Right lung (tissue), 5 donors: ENCODE results near the gene ACTA2. TPM values are rescaled to one million over a fixed set of nuclear protein-coding genes. Genes with fewer than 3 reads are reported as not detected.

Experiments
- DNase-seq, 2 donors: peaks; one replicate each; pipeline ENCODE4 v3.0.0-alpha.2; 2013
- polyA plus RNA-seq, 5 donors: library from polyadenylated mRNA; unstranded; fragments of 120-200 nt; gene quantifications; one replicate each; pipeline versions ENCODE4 v1.2.1 to v1.2.3, GENCODE V29; 2013; ENCODE audit warnings: inconsistent platforms in 1 of 5, low replicate concordance in 1 of 5; ENCODE audit not compliant: insufficient read length in 5 of 5, insufficient read depth in 1 of 5

Gene ACTA2
- polyA plus RNA-seq, 5 donors, result 392 to 763 (median 536) TPM

DNA sequence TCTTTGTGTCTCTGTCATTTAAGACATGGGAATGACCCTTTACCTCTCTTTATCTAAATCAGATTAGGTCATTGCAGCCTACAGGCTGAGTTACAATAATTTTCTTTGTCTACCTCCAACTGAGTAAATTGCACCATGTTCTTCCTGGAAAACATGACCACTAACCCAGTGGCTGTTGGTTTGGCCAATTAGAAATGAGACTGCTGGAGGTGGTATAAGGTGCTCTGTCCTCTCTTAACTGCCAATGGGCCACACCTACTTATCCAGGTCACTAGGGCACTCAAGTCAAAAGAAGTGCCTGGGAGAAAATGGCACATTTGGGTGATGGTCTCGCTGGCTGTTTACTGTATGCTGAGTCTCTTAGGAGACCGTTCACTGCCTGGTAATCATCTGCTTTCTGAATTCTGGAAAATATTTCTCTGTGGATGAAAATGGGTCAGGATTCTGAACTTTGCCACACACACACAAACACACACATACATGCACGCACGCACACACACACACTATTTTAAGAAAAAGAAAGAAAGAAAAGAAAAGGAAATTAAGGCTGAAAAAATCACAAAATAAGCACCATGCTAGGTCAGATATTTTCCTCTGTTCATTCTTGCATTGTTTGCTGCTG, 56.1 kb downstream of the ACTA2 start:
- DNase-seq, result no peak

DNA sequence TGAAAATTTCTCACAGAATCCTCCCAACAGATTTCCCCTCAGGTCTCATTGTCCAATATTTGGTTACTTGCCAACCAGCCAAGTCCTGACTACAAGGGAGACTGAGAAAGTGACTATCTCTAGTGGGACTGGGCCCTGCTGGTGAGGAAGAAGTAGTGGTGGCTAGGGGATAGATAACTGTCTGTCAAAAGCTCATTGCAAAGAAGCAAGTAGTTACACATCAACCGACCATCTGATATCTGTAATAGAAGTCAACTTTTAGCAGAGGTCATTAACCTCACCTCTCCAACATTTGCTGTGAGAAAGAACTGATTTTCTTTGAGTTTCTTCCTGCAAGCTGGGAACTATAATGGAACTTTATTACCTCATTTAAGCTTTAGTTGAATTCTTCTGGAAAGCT, 57.3 kb downstream of the ACTA2 start:
- no peak for DNase-seq

DNA sequence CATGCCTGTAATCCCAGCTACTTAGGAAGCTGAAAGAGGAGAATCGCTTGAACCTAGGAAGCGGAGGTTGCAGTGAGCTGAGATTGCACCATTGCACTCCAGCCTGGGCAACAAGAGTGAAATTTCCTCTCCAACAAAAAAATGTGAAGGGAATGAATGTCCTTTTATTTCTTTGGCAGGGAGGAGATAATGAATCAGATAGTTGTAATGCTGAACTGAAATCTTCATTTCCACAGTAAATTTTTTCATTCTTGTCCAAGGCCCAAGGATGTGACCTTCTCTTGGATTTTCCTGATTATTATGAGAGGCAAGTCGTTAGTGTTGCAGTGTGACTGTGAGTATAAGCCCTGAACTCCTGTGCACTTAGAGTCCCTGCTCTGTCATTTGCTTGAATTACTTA, 59.0 kb downstream of the ACTA2 start:
- no peak for DNase-seq

DNA sequence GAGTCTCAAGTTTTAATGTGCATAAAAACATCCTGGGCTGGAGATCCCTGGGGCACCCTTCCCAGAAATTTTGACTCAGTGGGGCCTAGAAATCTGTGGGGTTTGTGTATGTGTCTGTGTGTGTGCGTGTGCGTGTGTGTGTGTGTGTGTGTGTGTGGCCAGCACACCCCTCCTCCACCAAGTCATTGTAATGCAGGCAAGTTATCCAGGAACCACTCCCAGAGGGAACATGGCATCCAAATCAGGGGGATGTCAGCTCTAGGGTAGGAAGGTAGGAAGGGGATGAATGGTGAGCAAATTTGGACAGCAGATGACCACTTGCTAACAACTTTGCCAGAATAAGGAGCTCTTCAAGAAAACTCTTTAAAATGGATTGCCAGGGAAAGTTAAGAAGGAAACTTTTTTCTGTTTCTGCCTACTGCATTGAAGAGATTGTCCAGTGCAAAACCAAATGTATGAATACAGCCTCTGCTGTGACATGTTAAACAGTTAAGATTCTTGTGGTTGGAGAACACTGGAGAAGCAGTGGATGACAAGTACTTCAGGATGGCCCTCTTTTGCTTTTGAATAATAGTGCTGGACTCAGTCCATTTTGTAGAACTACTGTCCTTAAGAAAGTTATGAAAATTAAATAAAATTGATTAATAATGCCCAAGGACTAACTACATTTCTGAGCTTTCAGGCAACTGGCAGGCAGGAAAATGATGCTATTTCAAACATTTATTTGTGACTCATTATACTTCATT, 60.2 kb downstream of the ACTA2 start:
- DNase-seq, result no peak

DNA sequence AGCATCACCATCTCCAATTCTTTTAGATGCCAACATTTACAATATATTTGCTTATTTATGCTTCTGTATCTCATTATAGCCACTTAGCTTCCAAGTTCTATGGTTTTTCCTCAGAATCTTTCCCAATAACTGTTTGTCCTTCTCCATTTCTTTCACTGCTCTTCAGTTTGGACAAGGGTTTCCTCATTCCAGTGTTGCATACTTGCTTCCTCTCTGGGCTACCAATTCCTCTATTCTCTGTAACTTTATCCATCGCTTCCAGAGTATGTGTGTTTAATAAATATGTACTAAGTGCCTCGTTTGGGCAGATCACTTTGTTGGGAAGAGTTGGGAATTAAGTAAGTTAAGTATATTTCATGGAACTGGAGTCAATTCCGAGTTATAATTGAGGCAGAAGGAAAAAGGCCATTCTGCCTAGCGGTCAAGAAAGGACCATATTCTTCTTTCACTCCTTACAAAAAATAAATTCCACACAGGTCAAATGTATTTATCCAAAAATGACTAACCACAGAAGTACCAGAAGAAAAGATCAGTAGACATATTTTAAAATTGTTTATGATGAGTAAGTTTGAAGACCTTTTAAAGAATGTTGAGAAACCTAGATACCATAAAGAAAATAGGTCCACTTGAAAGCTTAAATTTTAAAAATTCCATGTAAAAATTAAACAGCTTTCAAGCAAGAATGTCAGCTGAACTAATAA, 61.7 kb downstream of the ACTA2 start:
- no peak for DNase-seq

DNA sequence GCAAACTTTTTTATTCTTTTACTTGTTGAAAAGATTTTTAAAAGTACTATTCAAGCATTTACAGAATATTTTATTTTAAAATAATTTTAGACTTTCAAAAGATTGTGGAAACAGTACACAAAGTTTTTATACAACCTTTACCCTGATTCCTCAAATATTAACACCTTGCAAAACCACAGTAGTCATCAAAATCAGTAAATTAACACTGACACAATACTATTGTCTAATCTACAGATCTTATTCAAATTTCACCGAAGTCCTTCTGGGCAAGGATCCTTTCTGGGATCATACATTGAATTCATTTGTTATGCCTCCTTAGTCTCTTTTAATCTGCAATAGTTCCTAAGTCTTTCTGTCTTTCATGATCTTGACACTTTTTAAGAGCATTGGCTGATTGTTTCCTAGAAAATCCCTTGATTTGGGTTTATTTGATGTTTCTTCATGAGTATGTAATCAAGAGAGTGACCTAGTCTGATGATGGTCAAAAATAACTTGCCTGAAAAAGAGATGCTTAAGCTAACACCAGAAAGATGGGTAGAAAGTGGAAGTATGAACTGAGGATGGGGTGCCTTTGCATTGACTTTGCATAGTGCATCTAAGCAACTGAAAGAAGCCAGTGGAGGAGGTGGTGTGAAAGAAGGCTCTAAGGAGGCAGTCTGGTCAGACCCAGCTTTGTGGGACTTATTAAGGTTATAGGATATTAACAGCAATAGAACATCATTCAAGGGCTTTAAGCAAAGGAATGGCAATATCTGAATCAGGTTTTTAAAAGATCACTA, 62.8 kb downstream of the ACTA2 start:
- no peak for DNase-seq

DNA sequence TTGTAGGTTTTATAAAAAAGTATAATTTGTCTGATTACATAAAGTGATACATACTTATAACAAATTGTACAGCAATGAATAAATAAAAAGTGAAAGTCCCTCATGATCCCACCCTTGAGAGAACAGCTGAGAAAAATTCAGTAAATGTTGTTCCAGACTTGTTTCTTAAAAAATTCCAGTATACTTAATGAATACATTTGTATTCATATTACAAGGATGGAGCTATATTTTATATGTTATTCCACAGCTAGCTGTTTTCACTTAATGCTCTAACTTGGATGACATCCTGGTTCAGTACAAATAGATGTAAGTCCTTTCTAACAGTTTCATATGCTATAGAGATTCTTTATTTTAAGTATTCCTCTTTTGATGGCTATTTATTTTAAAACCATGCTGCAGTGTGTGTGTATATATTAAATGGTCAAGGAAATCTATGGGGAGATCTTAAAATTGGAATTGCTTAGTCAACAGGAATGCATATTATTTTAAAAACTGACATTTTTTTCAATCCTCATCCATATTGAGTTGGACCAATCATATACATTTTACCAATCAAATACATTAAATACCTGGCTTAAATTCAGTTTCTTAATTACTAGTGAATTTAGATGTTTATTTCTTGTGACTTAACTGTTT, 63.6 kb downstream of the ACTA2 start:
- no peak for DNase-seq

DNA sequence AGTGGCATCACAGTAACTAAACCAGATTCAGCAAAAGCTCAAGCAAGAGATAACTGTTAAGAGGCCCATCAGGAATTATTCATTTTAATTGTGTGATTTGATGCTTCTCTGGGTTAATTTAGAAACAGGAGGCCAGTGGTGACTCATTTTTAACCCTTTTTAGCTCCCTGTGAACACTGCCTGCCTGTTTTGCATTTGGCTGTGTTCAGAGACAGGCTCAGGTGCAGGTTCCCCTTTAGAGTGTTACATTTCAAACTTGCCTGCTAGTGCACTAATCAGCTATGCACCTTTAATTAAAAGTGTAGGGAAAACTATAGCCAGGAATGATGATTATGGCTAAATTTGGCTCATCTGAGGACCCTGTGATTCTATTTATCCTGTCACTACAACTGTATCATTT, 66.0 kb downstream of the ACTA2 start:
- DNase-seq, result no peak

Other genes starting within 250 kb of the ACTA2 start
- not detected for gene LIPK, start 246.5 kb downstream of the ACTA2 start, polyA plus RNA-seq
- gene LIPN, start 192.8 kb downstream of the ACTA2 start, polyA plus RNA-seq, result not detected
- under 1 TPM in 2 of 5 donors, not detected in 3; 0.09 to 0.12 TPM for gene LIPM, start 150.0 kb downstream of the ACTA2 start, polyA plus RNA-seq
- 1 to 10 TPM in 1 of 5 donors, under 1 TPM in 4; 0.22 to 1.0 (median 0.70) TPM for gene ANKRD22, start 100.9 kb downstream of the ACTA2 start, polyA plus RNA-seq
- 10 to 100 TPM in 3 of 5 donors, 1 to 10 TPM in 2; 6.4 to 14.4 (median 13.0) TPM for gene STAMBPL1, start 72.5 kb downstream of the ACTA2 start, polyA plus RNA-seq
- gene FAS, start 38.0 kb upstream of the ACTA2 start, polyA plus RNA-seq, result 10 to 100 TPM; 15.9 to 29.5 (median 24.6) TPM